Tibial artery (tissue), 4 donors: ENCODE measurements around the gene CALD1.

Experiments used
- DNase-seq, 2 donors: peaks; one replicate each; pipeline ENCODE4 v3.0.0-alpha.2; 2019
- H3K27ac ChIP-seq, 2 donors: fragments of 200-600 bp; sonication (generic) in 1 of 2; 1 replicate in 1 of 2; 2 replicates in 1 of 2; pipeline ENCODE4 v1.5.1; 2018 to 2019; ENCODE audit warnings: mild to moderate bottlenecking in 1 of 2
- H3K27me3 ChIP-seq, 2 donors: fragments of 200-600 bp; sonication (generic) in 1 of 2; one replicate each; pipeline versions ENCODE4 v1.5.1 to v1.6.0; 2016 to 2019
- H3K36me3 ChIP-seq, 3 donors: fragments of 200-600 bp; sonication (generic) in 2 of 3; one replicate each; pipeline ENCODE4 v1.5.1; 2016 to 2019; ENCODE audit warnings: mild to moderate bottlenecking in 2 of 3
- H3K4me1 ChIP-seq, 4 donors: fragments of 200-600 bp; sonication (generic) in 2 of 4; 1 replicate in 3 of 4; 2 replicates in 1 of 4; pipeline ENCODE4 v1.5.1; 2016 to 2019
- H3K4me3 ChIP-seq, 2 donors: fragments of 200-600 bp; sonication (generic) in 1 of 2; 1 replicate in 1 of 2; 2 replicates in 1 of 2; pipeline ENCODE4 v1.5.1; 2018 to 2019; ENCODE audit warnings: mild to moderate bottlenecking in 2 of 2
- H3K9me3 ChIP-seq, 3 donors: fragments of 200-600 bp; sonication (generic) in 1 of 3; one replicate each; pipeline ENCODE4 v1.5.1; 2016 to 2019
- intact Hi-C: fragments of 100-400 bp; cut with DNase I; formaldehyde crosslinking; loops from one replicate; pipeline ENCODE4 v1.15.0; 2023; ENCODE audit warnings: low total_unique reads
- TF ChIP-seq, protein P1 (sequence below), 2 experiments: fragments of 200-600 bp in 1 of 2; fragments of 450-650 bp in 1 of 2; IDR thresholded peaks; one replicate each; pipeline ENCODE4 v1.5.1; 2017 to 2019; ENCODE audit warnings: antibody characterized with exemption in 2 of 2, mild to moderate bottlenecking in 1 of 2, moderate library complexity in 1 of 2

CALD1 gene

DNA sequence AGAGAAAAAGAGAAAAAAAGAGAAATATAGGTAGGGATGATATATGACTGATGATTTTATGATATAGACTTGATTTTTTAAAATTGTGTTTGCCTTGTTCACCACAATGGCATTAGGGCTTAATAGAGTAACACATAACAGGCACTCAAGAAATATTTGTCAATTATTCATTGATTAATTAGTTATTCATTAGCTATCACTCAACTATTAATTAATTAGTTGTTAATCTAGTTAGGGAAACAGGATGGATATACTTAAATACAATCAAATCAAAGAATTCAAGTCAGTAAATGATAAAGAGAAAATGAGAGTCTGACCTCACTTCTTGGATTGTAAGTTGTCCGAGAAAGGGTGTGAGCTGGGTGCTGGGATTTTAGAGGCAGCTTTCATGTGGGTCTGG lies 15.1 kb upstream of the CALD1 start:
- no peaks in the 10 kb centered on the region for H3K36me3 ChIP-seq
- DNase-seq, result no peak
- H3K4me1 ChIP-seq, result peaks cover 0 to 81% (median 28%) of the 10 kb centered on the region in 4 donors
- TF ChIP-seq, protein P1, sequence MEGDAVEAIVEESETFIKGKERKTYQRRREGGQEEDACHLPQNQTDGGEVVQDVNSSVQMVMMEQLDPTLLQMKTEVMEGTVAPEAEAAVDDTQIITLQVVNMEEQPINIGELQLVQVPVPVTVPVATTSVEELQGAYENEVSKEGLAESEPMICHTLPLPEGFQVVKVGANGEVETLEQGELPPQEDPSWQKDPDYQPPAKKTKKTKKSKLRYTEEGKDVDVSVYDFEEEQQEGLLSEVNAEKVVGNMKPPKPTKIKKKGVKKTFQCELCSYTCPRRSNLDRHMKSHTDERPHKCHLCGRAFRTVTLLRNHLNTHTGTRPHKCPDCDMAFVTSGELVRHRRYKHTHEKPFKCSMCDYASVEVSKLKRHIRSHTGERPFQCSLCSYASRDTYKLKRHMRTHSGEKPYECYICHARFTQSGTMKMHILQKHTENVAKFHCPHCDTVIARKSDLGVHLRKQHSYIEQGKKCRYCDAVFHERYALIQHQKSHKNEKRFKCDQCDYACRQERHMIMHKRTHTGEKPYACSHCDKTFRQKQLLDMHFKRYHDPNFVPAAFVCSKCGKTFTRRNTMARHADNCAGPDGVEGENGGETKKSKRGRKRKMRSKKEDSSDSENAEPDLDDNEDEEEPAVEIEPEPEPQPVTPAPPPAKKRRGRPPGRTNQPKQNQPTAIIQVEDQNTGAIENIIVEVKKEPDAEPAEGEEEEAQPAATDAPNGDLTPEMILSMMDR (IDR thresholded peaks at IDR 0.05), result no peak
- H3K9me3 ChIP-seq, result no peaks in the 10 kb centered on the region
- no peaks in the 10 kb centered on the region for H3K27me3 ChIP-seq
- H3K4me3 ChIP-seq, result no peak overlapping the region
- peak overlapping the region; percentile 59 to 65 for H3K27ac ChIP-seq
- intact Hi-C loops, result no loop called here

DNA sequence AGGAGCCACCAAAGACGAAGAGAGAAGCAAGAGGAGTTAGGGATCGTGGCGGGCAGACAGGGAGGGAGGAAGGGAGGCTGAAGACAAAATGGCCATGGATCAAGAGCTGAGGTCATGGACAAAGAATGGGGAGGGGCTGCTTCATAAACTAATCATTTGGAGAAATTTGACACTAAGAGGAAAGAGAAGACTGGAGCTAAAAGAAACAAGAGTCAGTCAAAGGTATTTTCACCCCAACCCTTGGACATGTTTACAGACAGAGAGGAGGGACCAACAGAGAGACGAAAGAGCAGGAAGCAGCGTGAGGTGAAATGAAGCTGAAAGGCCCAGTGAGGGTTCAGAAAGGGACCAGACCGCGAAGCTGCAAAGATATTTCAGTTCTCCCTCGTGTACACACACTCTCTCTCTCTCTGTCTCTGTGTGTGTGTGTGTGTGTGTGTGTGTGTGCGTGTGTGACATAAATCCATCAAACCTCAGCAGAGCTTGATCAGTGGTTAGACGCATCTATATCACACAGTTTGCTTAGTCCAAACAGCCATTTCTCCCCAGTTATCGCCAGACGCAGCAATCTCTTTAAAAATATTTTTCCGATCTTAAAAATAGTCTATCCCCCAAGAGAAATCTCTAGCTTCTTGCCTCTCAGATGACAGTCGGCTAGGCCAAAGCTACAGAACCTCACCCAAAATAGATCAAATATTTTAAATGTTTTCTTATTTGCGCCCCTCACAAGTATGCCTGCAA lies 12.5 kb upstream of the CALD1 start:
- H3K27me3 ChIP-seq, result no peaks in the 10 kb centered on the region
- H3K4me1 ChIP-seq, result peaks cover 0 to 68% (median 26%) of the 10 kb centered on the region in 4 donors
- no peaks in the 10 kb centered on the region for H3K36me3 ChIP-seq
- no peaks in the 10 kb centered on the region for H3K9me3 ChIP-seq
- H3K4me3 ChIP-seq, result no peak overlapping the region
- no peak for DNase-seq
- intact Hi-C loops, result no loop called here
- H3K27ac ChIP-seq, result peak overlapping the region; percentile 77 to 88
- TF ChIP-seq, protein P1 (IDR thresholded peaks at IDR 0.05), result no peak

DNA sequence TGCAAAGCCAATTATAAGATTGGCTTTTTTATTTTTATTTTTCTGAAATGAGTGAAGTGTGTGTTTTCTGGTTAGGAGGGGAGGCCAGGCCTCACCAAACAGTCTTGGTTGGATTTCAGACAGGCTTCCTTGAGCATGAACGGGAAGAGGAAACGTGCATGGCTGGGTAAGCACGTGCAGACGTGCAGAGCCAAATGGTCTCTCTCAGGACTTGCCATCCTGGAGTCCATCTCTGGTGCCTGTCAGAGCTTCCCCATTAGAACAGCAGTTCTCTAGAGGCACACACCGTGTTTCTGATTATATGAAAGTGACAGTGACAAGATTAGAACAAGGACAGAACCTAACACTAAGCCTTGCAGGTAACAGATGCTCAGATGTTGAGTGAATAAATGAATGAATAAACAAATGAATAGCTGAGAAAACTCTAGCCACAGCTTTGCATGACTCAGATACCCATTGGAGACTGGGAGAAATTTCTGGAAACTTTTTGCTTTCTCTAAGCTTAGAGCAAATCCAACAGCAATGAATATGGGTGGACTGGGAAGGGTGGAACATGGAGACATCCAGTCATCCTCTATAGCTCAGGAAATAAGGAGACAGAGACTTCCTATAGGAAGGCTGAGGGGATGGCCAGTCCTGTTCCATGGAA lies 11.8 kb upstream of the CALD1 start:
- DNase-seq, result no peak
- Histone ChIP-seq H3K4me3 (no peak overlapping the region), H3K27me3 (no peaks in the 10 kb centered on the region), H3K36me3 (no peaks in the 10 kb centered on the region), H3K9me3 (no peaks in the 10 kb centered on the region), H3K27ac (peak overlapping the region; percentile 77 to 88), H3K4me1 (peaks cover 0 to 61% (median 26%) of the 10 kb centered on the region in 4 donors)
- intact Hi-C loops, result no loop called here
- TF ChIP-seq, protein P1 (IDR thresholded peaks at IDR 0.05), result no peak

DNA sequence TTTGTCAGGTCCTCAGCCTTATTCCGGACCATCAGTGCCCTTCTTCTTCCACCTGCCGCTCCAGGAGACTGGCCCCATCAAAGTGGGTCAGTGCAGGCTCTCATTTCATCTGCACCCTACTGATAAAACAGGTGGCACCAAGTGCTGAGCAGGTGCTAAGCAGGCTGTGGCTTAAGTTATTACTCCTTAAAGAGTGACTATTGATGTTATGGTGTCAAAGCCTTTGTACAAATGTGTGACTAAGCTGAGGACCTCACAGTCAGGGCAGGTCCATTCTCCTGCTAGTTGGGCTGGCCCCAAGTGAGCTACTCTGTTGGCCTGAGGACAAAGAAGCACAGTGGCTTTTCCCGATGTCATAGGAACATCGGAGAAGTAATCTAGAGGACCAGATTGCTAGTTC lies 11.2 kb upstream of the CALD1 start:
- no peak for DNase-seq
- Histone ChIP-seq H3K9me3 (no peaks in the 10 kb centered on the region), H3K36me3 (no peaks in the 10 kb centered on the region), H3K4me1 (peaks cover 0 to 55% (median 25%) of the 10 kb centered on the region in 4 donors), H3K4me3 (no peak overlapping the region), H3K27ac (peak overlapping the region; percentile 77 to 88), H3K27me3 (no peaks in the 10 kb centered on the region)
- TF ChIP-seq, protein P1 (IDR thresholded peaks at IDR 0.05), result no peak
- intact Hi-C loops, result no loop called here

DNA sequence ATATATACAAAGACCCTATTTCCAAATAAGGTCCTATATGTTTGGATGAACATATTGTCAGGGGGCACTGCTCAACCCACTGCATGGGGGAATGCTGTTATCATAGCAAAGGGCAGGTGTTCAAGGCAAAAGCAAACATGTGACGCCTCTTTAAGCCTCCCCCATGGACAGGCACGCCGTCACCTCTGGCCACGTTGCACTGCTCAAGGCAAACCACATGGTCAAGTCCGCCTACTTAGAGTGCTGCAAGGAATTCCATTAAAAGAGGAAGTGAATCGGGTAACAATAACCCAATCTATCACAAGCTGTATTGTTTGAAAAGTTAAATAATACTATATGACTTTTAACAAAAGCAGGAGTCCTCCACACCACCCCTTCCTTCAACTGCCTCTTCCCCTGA lies 8.8 kb upstream of the CALD1 start:
- TF ChIP-seq, protein P1 (IDR thresholded peaks at IDR 0.05), result no peak
- no peak for DNase-seq
- Histone ChIP-seq H3K36me3 (no peaks in the 10 kb centered on the region), H3K4me1 (peaks cover 0 to 39% (median 21%) of the 10 kb centered on the region in 4 donors), H3K9me3 (no peaks in the 10 kb centered on the region), H3K27ac (peak overlapping the region; percentile 14 to 88), H3K27me3 (no peaks in the 10 kb centered on the region), H3K4me3 (no peak overlapping the region)
- intact Hi-C loops, result no loop called here
